Measurements from ENCODE around the gene GOLGA8T.
"Not testable (repeated sequence)": the region's sequence is repeated elsewhere in the genome, so short reads cannot be mapped to it uniquely, and the experiment has no call there.

Gene GOLGA8T, protein sequence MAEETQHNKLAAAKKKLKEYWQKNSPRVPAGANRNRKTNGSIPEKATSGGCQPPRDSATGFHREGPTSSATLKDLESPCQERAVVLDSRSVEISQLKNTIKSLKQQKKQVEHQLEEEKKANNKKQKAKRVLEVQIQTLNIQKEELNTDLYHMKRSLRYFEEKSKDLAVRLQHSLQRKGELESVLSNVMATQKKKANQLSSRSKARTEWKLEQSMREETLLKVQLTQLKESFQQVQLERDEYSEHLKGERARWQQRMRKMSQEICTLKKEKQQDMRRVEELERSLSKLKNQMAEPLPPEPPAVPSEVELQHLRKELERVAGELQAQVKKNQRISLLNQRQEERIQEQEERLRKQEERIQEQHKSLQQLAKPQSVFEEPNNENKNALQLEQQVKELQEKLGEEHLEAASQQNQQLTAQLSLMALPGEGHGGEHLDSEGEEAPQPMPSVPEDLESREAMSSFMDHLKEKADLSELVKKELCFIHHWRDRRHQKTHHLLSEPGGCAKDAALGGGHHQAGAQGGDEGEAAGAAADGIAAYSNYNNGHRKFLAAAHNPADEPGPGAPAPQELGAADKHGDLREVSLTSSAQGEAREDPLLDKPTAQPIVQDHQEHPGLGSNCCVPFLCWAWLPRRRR

DNA sequence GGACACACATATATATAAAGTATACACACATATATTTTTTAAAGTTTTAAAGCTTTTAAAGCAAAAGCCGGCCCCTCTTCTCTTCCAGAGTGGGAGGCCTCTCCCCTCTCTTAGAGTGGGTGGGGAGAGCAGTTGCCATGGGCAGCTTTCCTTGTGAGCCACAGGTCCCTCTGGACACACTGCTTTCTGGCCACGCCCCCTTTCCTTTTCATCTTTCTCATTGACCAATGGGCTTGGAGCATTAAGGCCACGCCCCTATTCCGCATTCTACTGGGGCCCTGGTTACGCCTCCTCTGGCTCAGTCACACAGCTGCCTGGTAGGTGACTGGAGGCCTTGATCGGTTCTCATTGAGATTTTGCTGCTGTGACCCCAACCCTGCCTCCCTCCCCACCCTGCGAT lies at the start of gene GOLGA8T:
Gene GOLGA8T (plus strand): TSS at position 301 of the 400 bp plus-strand sequence. CDS start 98 bp downstream, at position 399.
- DNase-seq, result not testable (repeated sequence)

DNA sequence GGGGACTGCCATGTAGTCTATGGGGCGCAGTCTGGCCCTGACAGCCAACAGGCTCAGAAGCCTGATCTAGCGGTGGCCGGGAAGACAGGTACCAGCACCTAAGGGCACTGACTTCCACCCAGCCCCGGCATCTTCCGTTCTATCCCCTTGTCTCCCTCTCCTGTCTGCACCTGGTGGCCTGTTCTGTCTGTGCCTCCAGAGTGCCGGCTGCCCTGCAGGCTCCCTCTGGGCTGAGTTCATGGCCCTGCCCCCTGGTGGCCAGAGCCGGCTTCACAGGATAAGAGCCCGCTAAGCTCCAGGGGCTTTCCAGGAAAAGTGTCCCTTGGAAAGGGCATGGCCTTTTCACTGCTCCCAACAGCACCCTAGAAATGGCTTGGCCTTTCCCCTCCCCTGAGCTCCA lies 37.0 kb upstream of the GOLGA8T start:
- DNase-seq, result not testable (repeated sequence)

DNA sequence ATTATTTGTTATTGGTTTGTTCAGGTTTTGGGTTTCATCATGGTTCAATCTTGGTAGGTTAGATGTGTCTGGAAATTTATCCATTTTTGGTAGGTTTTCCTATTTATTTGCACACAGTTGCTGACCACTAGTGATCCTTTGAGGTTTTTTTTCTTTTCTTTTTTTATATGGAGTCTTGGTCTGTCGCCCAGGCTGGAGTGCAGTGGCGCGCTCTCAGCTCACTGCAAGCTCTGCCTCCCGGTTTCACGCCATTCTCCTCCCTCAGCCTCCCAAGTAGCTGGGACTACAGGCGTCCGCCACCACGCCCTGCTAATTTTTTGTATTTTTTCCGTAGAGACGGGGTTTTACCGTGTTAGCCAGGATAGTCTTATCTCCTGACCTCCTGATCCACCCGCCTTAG lies 32.0 kb upstream of the GOLGA8T start:
- not testable (repeated sequence) for DNase-seq

DNA sequence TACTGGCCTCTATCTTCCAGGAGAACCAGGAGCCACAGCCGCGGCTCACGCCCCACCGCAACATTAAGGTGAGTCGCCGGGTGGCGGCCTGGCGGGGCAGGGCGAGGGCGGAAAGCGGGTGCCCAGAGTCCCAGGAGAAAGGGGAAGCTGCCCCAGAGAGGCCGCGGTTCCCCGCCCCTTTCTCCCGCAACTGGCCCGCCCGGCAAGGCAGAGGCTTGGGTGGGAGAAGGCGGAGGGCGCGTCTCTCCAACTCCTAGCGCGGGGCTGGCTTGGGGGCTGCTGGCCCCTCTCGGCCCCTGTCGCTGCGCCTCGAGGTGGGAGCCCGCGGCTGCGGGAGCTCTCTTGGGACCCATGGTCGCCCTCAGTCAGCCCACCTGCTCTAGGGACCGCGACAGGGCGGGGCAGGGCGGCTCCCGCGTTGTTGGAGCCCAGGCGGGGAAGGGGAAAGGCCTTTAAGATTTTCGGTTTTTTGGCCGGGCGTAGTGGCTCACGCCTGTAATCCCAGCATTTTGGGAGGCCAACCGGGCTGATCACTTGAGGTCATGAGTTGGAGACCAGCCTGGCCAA lies 30.8 kb upstream of the GOLGA8T start:
- not testable (repeated sequence) for DNase-seq

DNA sequence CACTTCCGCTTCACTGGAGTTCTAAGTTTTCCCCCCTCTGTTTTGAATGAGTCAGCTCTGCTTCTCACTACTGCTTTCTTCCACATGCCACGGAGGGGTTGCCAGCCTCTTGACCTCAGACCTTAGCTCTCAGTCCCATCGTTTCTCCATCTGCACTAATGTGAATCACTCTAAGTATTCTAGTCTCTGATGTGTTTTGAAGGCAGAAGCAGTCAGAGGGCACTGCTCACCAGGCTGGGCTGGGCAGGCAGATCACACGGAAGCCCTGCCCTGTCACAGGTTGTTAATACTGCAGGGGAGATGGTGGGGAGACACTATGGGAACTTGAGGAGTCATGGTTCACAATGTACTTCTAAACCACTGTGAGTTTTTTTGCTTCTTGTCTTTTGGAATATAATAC lies 24.3 kb upstream of the GOLGA8T start:
- DNase-seq, result not testable (repeated sequence)

DNA sequence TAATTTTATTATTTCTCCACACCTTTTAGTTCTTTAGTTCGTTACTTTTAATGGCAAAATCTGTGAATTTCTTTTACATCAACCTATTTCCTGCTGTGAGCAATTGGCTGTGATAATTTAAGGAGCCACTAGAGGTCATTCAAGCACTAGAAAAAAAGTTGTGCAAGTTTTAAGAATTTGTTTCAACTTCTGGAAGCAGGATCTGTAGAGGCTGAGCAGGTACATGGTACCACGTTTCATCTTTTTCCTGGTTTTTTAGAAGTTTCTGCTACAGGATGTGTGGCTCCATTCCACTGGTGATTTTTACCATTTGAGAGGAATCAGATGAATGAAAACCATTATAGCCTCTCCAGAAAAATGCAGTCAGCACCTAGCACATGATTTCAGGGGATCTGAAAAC lies 4.8 kb upstream of the GOLGA8T start:
- not testable (repeated sequence) for DNase-seq

DNA sequence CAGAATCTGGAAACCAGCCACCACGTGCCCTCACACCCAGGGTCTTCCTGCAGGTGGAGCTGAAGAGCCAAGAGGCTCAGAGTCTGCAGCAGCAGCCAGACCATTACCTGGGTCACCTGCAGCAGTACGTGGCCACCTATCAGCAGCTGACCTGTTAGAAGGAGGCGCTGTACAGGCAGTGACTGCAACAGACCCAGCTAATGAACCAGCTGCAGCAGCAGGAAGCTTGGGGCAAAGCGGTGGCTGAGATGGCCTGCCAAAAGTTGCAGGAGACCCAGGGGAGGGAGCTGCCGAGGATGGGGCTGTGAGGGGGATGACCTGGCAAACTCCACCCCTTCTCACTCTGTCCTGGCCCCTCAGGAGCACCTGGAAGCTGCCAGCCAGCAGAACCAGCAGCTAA lies 8.4 kb downstream of the GOLGA8T start:
- DNase-seq, result not testable (repeated sequence)

DNA sequence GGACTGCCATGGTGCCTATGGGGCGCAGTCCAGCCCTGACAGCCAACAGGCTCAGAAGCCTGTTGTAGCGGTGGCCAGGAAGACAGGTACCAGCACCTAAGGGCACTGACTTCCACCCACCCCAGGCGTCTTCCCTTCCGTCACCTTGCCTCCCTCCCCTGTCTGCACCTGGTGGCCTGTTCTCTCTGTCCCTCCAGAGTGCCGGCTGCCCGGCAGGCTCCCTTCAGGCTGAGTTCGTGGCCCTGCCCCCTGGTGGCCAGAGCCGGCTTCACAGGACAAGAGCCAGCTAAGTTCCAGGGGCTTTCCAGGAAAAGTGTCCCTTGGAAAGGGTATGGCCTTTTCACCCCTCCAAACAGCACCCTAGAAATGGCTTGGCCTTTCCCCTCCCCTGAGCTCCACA lies 15.0 kb downstream of the GOLGA8T start:
- DNase-seq, result not testable (repeated sequence)

DNA sequence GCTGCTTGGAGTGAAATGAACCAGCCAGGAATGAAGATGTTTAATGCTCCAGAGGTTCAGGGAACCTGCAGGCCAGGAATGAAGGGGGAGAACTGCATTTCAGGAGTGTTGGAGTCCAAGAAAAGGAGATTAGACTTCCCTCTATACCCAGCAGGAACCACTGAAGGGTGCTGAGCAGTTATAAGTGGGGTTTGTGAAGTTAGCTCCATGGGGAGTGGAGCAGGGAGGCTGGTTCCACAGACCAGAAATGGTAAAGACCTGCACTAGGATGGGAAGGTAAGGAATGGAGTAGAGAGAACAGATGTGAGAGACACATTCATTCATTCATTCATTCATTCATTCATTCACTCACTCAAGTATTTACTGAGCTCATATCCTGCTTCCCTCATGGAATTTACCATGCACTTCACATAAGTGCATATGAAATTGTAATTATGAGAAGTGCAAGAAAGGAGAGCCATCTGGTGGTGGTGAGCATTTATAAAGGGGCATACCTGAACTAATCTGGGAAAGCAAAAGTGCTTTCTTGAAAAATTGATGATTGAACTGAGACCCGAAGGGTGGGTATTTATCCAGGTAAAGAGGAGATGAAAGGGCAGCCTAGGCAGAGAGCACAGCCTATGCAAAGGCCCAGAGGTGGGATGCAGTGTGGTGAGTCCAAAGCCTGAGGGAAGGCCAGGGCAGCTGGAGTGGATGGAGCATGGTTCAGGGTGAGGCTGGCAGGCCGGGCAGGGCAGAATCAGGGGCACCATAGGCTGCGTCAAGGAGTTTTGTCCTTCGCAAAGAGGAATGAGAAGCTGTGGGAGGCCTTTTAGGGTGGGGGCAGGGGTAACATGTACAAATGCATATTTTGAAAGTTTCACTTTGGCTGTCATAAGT lies 27.9 kb downstream of the GOLGA8T start:
- DNase-seq, result not testable (repeated sequence)

DNA sequence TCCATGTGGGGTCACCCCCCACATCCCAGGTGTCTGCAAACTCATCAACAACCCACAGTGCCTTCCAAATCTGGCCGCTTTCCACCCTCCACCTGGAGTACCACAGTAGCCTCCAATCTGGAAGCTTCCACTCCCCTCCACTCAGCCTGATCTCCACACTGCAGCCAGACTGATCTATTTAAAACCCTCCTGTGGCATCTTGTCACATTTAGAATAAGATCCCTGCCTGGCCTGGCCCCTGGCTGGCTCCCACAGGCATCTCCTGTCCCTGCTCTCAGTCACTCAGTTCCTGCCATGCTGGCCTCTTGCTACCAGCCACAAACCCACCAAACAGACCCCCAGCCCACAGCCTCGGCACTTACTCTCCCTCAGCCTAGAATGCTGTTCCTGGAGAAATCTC lies 28.9 kb downstream of the GOLGA8T start:
- not testable (repeated sequence) for DNase-seq

DNA sequence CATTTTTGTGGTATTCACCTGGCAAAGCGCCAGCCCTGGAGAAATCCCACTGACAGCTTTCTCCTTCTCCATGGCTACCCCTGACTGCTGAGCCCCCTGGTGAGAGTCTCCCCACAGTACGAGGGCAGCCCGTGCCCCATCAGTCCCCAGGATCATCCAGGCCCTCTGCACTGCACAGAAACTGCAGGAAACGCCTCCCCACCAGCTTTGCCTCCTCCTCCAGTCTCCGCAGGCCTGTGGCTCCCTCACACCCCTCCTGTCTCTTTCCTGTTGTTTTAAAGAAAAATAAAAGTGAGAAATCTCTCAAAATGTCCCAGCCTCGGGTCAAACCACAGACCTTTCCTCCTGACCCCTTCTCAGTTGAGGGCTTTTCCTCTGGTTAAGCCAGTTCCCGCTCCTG lies 29.4 kb downstream of the GOLGA8T start:
- not testable (repeated sequence) for DNase-seq

DNA sequence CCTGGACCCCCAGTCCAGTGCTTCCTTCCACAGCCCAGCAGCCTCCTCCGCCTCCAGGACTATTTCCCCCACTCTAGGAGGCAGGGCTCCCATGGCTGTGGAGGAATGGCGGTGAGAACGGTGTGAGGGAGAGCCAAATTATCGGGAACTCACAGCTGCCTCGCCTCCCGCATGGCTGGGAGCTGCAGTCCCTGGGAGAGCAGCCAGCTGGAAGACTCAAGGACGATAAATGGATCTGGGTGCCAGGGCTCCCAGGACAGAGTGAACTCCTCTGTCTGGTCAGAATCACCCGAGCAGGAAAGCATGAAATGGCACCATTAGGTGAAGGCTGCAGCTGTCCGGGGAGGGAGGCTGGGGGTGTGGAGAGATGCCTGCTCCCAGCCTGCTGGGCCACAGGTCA lies 32.6 kb downstream of the GOLGA8T start:
- not testable (repeated sequence) for DNase-seq

DNA sequence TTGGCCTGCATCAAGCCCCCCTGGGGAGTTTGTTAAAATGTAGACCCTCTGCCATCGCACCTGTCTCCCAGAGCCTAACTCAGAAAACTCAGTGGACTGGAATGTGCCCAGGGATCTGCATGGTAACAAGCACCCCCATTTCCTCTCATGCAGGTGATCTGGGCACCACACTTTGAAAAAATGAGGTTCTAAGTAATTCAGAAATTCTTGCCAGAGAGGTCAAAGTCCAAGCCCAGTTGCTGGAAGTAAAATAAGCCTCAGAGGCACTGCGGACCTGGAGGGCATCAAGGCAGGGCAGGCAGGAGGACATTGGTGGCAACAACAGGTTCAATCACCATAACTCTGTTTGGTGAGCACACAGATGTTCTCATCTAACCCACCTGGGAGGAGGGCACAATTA lies 33.0 kb downstream of the GOLGA8T start:
- DNase-seq, result not testable (repeated sequence)

DNA sequence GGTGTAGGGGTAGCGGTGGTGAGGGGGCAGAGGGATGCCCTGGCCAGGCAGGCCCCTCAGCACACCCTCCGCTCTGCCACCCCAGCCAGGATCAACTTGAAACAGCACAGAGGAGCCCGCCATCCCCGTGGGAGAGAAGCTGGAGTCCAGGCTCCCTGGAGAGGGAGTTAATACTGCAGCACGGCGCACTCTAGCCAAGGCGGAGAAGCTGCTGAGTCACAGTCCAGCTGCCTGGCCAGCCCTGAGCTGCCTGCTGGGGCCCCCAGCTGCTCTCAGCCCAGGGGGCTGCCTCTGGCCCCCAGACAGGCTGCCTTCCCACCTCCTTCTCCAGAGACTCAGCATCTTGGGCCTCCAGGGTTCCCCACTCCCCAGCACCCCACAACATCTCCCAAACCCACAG lies 36.6 kb downstream of the GOLGA8T start:
- not testable (repeated sequence) for DNase-seq

DNA sequence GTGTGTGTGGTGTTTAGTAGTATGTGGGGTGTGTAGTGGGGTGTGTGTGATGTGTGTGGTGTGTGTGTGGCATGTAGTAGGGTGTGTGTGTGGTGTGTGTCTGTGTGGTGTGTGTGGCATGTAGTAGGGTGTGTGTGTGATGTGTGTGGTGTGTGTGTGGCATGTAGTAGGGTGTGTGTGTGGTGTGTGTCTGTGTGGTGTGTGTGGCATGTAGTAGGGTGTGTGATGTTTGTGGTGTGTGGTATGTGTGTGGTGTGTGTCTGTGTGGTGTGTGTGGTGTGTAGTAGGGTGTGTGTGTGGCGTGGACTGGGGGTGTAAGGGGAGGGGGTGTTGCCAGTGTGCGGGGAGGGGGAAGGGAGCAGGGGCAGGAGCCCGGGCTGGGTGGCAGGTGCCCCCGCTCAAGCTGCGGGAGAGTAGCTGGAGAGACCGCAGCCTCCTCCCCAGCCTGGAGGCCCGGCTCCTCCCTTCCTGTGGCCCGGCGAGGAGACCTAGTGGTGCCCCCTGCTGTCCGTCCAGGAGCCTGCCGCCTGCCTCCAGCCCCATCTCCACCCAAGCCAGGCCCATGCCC lies 38.3 kb downstream of the GOLGA8T start:
- DNase-seq, result not testable (repeated sequence)

DNA sequence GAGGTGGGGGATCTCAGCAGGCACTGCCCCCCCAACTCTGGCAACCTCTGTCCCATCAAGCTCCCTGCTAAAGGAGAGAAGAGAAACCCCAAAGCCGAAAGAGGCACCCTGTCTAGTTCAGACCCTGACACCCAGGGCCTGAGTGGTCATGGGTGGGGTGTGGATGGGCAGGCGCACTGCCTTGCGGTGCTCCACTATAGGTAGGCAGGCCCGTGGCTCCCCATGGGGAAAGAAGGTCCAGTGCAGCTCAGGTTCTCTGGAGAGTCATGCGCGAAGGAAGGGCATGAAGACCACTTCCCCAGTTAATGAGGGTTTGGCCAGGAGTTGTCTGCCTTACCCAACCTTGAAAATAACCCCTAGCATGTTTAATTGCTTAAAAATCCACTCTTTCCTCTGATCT lies 40.4 kb downstream of the GOLGA8T start:
- not testable (repeated sequence) for DNase-seq

DNA sequence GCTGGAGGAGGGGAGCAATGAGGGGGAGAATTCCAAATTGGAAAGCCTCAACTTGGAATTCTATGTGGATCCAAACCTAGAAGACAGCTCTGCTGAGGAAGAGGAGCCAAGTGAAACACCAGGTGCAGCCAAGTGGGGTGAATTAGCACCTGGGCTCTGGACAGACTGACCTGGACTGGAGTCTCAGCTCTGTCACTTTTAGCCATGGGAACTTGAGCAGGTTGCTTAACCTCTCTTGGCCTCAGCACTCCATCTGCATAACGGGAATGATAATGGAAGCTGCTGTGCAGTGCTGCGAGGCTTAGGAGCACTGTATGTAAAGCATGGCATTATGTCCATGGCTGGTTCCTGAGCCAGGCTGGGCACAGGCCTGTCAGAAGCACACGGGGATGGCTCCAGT lies 41.8 kb downstream of the GOLGA8T start:
- not testable (repeated sequence) for DNase-seq

DNA sequence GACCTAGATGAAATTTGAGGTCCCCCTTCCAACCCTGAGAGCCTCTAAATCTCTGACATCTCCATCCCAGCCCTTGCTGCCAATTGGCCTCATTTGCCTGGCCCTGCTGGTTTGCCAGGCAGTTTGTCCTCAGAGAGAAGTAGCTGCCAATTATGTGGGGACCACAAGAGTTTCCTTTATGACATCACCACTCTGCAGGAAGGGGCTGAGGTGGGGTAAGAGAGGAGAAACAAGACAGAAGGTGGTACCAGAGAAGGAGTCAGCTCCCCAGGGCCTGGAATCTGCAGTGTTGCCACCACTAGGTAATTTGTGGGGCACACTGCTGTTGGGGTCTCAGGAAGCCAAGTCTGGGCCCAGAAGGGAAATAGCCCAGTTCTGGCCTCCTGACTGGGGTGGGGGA lies 45.0 kb downstream of the GOLGA8T start:
- not testable (repeated sequence) for DNase-seq

DNA sequence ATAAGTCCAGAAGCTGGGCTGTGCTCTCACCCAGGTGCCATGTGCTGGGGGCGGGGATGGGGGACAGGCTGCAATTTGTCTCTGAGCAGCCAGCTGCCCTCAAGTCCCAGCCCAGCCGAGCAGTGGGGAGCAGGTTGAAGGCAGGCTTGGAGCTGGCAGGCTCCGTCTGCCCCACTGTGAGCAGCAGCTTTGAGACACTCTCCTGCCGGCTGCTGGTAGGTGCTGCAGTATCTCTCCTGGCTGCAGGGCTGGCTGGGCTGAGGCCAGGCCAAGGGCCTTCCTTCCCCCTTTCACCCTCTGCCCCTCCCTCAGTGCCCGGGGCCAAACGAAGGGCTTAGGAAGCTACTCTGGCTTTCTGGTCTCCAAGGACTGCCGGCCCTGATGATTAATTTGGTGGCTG lies 50.6 kb downstream of the GOLGA8T start:
- not testable (repeated sequence) for DNase-seq

DNA sequence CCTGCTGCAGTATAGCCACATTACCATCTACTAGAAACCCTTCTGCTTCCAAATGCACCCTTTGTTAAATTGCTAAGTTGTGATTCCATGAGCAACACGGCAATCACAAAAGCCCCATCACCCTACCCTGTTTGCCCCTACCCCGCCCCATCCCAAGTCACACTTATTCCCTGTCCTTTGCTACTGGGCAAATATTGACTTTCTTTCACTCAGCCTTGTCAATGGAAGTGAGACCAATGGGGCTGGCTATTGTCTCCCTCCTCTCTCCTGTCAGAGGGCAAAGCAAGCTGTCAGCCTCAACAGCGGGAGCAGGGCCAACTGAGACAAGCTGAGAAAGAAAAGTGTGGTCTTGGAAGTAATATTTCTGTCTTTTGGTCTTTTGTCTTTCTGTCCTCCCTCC lies 52.6 kb downstream of the GOLGA8T start:
- not testable (repeated sequence) for DNase-seq

DNA sequence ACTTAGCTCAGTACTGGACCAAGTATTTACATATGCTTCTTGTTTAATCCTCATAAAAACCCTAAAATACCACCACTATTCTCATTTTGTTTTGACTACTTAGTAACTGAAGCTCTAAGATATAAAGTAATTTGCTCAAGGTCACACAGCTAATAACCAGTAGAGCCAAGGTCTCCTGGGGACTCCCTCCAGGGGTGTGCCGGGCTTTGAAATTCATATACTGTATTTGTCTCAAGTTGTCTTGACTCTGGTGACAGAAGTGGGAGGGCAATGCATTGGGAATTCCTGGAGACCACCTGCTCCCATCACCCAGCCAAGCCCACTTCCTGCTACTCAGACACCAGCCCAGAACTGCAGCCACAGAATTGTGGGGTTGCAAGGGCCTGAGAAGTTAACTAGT lies 54.9 kb downstream of the GOLGA8T start:
- DNase-seq, result not testable (repeated sequence)

DNA sequence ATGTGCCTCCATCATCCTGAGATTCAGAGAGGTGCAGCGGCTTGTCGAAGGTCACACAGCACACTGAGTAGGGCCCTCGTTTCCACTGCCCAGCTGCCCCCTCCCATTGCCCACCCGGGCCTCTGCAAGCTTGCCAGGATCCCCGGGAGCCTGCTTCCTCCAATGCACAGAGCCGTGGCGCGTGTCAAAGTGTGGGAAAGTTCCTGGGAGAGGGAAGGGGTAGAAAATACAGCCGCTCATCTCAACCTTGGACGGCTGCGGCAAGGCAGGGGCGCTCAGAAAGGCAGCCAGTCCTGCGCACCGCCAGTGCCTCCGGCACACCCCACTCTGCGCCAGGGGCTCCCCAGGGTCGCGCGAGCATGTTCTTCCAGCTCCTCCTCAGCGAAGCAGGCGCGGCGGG lies 56.3 kb downstream of the GOLGA8T start:
- DNase-seq, result not testable (repeated sequence)

Measured in midbrain (tissue), 1 donor.